ENCODE results near the gene SBK1.
"Not testable (repeated sequence)": the region's sequence is repeated elsewhere in the genome, so short reads cannot be mapped to it uniquely, and the experiment has no call there.

SBK1 gene

GRCh38 chr16:28362600-28362999, 70.3 kb downstream of the SBK1 start:
- not testable (repeated sequence) for DNase-seq

GRCh38 chr16:28363408-28363807, 71.1 kb downstream of the SBK1 start, which contains the start of gene NPIPB6:
Gene NPIPB6, minus strand, starts transcription at chr16:28363508. Its CDS starts 686 bp downstream, at chr16:28362822.
- not testable (repeated sequence) for DNase-seq

- not testable (repeated sequence) for DNase-seq
Observed at GRCh38 chr16:28364268-28365173, 72.2 kb downstream of the SBK1 start.

GRCh38 chr16:28367926-28368325, 75.6 kb downstream of the SBK1 start:
- DNase-seq: not testable (repeated sequence)

Data from SHP77 (cell line).